Fibroblast of lung (primary cell): ENCODE data around the gene ACSM2B. TPM values are rescaled to one million over a fixed set of nuclear protein-coding genes. Genes with fewer than 3 reads are reported as not detected.

Source experiments
- DNase-seq, 2 donors: peaks; one replicate each; pipeline versions ENCODE4 v3.0.0 to v3.0.0-alpha.2; 2010; ENCODE audit warnings: low read depth in 2 of 2
- H2AFZ ChIP-seq: 2 replicates; pipeline ENCODE4 v1.5.1; 2012; ENCODE audit warnings: low read length, control low read depth, inconsistent platforms
- H3K27ac ChIP-seq: 2 replicates; pipeline ENCODE4 v1.5.1; 2011; ENCODE audit warnings: low read length, control low read depth; ENCODE audit not compliant: insufficient read depth
- H3K27me3 ChIP-seq: 2 replicates; pipeline ENCODE4 v1.5.1; 2011; ENCODE audit warnings: mild to moderate bottlenecking, low read length; ENCODE audit not compliant: control insufficient read depth, insufficient read depth
- H3K36me3 ChIP-seq: 2 replicates; pipeline ENCODE4 v1.5.1; 2011; ENCODE audit warnings: low read length; ENCODE audit not compliant: control insufficient read depth, insufficient read depth
- H3K4me1 ChIP-seq: 2 replicates; pipeline ENCODE4 v1.5.1; 2011; ENCODE audit warnings: low read length; ENCODE audit not compliant: control insufficient read depth, insufficient read depth; ENCODE audit errors: extremely low read depth
- H3K4me2 ChIP-seq: 2 replicates; pipeline ENCODE4 v1.5.1; 2011; ENCODE audit warnings: low read length, control low read depth; ENCODE audit not compliant: insufficient read depth; ENCODE audit errors: extremely low read depth
- H3K4me3 ChIP-seq, 4 experiments: fragments of 200-600 bp in 1 of 4; sonication (generic) in 1 of 4; replicated peaks in 1 of 4; 2 replicates each; pipeline ENCODE4 v1.5.1; 2011 to 2016; ENCODE audit warnings: low read length in 4 of 4, low read depth in 3 of 4, mild to moderate bottlenecking in 3 of 4, control low read depth in 2 of 4, inconsistent platforms in 1 of 4, mixed read lengths in 1 of 4; ENCODE audit not compliant: insufficient read depth in 1 of 4; ENCODE audit errors: control extremely low read depth in 1 of 4
- H3K79me2 ChIP-seq: 2 replicates; pipeline ENCODE4 v1.5.1; 2012; ENCODE audit warnings: mild to moderate bottlenecking, low read length, inconsistent platforms; ENCODE audit not compliant: control insufficient read depth, insufficient read depth
- H3K9ac ChIP-seq: 2 replicates; pipeline ENCODE4 v1.5.1; 2011; ENCODE audit warnings: mild to moderate bottlenecking, low read length, control low read depth; ENCODE audit not compliant: insufficient read depth
- H3K9me3 ChIP-seq: 2 replicates; pipeline ENCODE4 v1.5.1; 2012; ENCODE audit warnings: low read depth, low read length; ENCODE audit not compliant: control insufficient read depth, insufficient read depth
- H4K20me1 ChIP-seq: 2 replicates; pipeline ENCODE4 v1.5.1; 2011; ENCODE audit warnings: low read length; ENCODE audit not compliant: control insufficient read depth, insufficient read depth; ENCODE audit errors: extremely low read depth
- EZH2 ChIP-seq: IDR thresholded peaks from 2 replicates; pipeline ENCODE4 v1.5.1; 2012; ENCODE audit warnings: low read length, control low read depth, mild to moderate bottlenecking; ENCODE audit errors: missing control alignments
- polyA plus RNA-seq, 2 donors: library from polyadenylated mRNA; depleted of rRNA in 1 of 2; stranded (reverse) in 1 of 2; unstranded in 1 of 2; fragments of >200 nt; gene quantifications; 2 replicates each; pipeline ENCODE4 v1.2.1, GENCODE V29; 2011 to 2012; ENCODE audit warnings: missing spikeins in 1 of 2
- total RNA-seq: library from RNA; depleted of rRNA; stranded (reverse); fragments of >200 nt; gene quantifications from 2 replicates; pipeline ENCODE4 v1.2.1, GENCODE V29; 2014
- TF ChIP-seq, protein P1 (sequence below), 2 donors: IDR thresholded peaks in 1 of 2; conservative IDR thresholded peaks in 1 of 2; 1 replicate in 1 of 2; 2 replicates in 1 of 2; pipeline ENCODE4 v1.5.1; 2011 to 2012; ENCODE audit warnings: low read length in 2 of 2, control low read depth in 1 of 2, inconsistent platforms in 1 of 2, low read depth in 1 of 2, mild to moderate bottlenecking in 1 of 2

ACSM2B gene
- total and polyA plus RNA-seq, 2 donors (not counting 1 experiment from before 2014, with no cell fraction given) = not detected

- no peak for DNase-seq
- Histone ChIP-seq H4K20me1 (no peaks in the 10 kb centered on the region), H2AFZ (no peak overlapping the region), H3K27ac (no peak overlapping the region), H3K27me3 (no peaks in the 10 kb centered on the region), H3K4me1 (no peaks in the 10 kb centered on the region), H3K9me3 (no peaks in the 10 kb centered on the region), H3K79me2 (no peaks in the 10 kb centered on the region), H3K4me2 (no peak overlapping the region), H3K9ac (no peak overlapping the region), H3K36me3 (no peaks in the 10 kb centered on the region), H3K4me3 (no peak overlapping the region)
- TF ChIP-seq, protein P1, sequence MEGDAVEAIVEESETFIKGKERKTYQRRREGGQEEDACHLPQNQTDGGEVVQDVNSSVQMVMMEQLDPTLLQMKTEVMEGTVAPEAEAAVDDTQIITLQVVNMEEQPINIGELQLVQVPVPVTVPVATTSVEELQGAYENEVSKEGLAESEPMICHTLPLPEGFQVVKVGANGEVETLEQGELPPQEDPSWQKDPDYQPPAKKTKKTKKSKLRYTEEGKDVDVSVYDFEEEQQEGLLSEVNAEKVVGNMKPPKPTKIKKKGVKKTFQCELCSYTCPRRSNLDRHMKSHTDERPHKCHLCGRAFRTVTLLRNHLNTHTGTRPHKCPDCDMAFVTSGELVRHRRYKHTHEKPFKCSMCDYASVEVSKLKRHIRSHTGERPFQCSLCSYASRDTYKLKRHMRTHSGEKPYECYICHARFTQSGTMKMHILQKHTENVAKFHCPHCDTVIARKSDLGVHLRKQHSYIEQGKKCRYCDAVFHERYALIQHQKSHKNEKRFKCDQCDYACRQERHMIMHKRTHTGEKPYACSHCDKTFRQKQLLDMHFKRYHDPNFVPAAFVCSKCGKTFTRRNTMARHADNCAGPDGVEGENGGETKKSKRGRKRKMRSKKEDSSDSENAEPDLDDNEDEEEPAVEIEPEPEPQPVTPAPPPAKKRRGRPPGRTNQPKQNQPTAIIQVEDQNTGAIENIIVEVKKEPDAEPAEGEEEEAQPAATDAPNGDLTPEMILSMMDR (conservative IDR thresholded peaks at IDR 0.05 in 1 of 2, IDR thresholded peaks at IDR 0.05 in 1 of 2; ENCODE audit: low read depth in 1 of 2, low read length in 2 of 2) = no peak
- no peak for TF ChIP-seq EZH2
Measured at GRCh38 chr16:20622498-20622870, 46.3 kb upstream of the ACSM2B start.

DNA sequence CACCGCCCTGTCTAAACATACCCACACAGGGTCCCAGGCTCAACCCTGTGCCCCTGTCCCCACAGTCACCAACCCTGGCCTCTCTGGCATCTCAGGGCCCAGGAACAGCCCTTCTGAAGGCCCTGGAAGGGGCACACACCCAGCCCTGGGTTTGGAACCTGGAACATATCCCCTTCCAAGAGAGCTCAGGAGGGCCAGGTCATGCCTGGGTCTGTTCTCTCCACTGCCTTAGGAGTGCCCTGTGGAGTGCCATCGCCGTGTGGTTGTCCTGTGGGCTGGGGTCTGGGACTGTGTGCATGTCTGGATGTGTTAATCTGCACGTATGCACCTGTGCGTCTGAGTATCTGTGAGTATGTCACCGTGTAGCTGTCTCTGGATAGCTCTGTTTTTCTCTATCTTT, 45.2 kb upstream of the ACSM2B start:
- no peaks in the 10 kb centered on the region for H4K20me1 ChIP-seq
- H3K9ac ChIP-seq = no peak overlapping the region
- H3K27me3 ChIP-seq = no peaks in the 10 kb centered on the region
- H3K27ac ChIP-seq = no peak overlapping the region
- no peaks in the 10 kb centered on the region for H3K79me2 ChIP-seq
- TF ChIP-seq EZH2 = no peak
- TF ChIP-seq, protein P1 (conservative IDR thresholded peaks at IDR 0.05 in 1 of 2, IDR thresholded peaks at IDR 0.05 in 1 of 2; ENCODE audit: low read depth in 1 of 2, low read length in 2 of 2) = no peak
- H3K4me3 ChIP-seq = no peak overlapping the region
- no peaks in the 10 kb centered on the region for H3K4me1 ChIP-seq
- no peak for DNase-seq
- no peaks in the 10 kb centered on the region for H3K9me3 ChIP-seq
- no peak overlapping the region for H2AFZ ChIP-seq
- no peak overlapping the region for H3K4me2 ChIP-seq
- H3K36me3 ChIP-seq = no peaks in the 10 kb centered on the region

DNA sequence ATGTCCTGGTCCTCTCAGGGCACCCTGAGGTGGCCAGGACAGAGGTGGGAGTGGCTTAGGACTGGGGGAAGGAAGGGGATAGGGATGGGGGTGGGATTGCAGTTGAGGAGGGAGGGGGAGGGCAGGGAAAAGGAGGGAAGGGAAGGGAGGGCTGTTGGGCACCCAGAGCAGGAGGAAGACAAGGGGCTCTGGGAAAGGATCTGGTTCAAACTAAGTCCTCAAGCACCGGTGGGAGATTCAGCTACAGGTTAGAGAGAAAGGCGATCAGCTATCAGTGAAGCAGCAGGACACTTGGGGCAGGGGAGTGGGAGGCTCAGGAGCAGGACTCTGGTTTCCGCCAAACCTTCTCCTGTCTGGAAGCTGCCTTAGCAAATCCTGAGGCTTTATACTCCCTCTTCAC, 44.6 kb upstream of the ACSM2B start:
- H3K4me1 ChIP-seq = no peaks in the 10 kb centered on the region
- H3K9me3 ChIP-seq = no peaks in the 10 kb centered on the region
- no peak overlapping the region for H2AFZ ChIP-seq
- no peak overlapping the region for H3K27ac ChIP-seq
- no peaks in the 10 kb centered on the region for H4K20me1 ChIP-seq
- no peak overlapping the region for H3K4me3 ChIP-seq
- TF ChIP-seq EZH2 = no peak
- TF ChIP-seq, protein P1 (conservative IDR thresholded peaks at IDR 0.05 in 1 of 2, IDR thresholded peaks at IDR 0.05 in 1 of 2; ENCODE audit: low read depth in 1 of 2, low read length in 2 of 2) = no peak
- H3K27me3 ChIP-seq = no peaks in the 10 kb centered on the region
- no peaks in the 10 kb centered on the region for H3K36me3 ChIP-seq
- H3K79me2 ChIP-seq = no peaks in the 10 kb centered on the region
- no peak overlapping the region for H3K4me2 ChIP-seq
- no peak overlapping the region for H3K9ac ChIP-seq
- DNase-seq = no peak
